Activated T-cell treated with anti-CD3 and anti-CD28 coated beads for 1 hour (primary cell): ENCODE data around the gene RALGAPA2.
"Not testable (repeated sequence)": the region's sequence is repeated elsewhere in the genome, so short reads cannot be mapped to it uniquely, and the experiment has no call there.

ENCODE experiments used
- DNase-seq: peaks from one replicate; pipeline ENCODE4 v3.0.0-alpha.2; 2020; ENCODE audit warnings: low read depth

RALGAPA2 gene

GRCh38 chr20:20571068-20571780 is 141.2 kb downstream of the RALGAPA2 start:
- DNase-seq, result no peak

DNA sequence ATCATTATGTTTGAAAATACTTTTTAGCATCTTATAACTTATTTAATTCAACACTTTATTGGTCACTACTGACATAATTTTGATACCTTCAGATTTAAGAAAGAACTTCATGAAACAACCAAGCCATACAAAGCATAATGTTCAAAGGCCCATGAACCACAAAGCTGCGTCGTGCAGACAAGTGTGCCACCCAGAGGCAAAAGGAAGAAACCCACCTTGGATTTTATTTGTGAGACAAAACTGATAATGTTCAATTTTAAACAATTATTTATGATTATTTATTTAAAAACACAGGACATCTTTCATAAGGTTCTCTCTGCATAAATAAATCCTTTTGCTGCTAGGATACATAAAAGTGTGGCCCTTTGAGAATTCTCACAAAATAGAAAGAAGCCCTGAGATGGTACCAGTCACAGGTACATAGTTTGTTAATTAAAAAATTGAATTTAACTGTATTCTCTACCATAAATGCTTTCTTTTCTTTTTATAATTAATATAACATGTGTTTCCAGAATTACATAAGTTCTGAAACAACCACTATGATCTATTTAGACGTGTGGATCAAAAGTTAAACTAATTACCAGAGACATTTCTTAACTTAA is 143.7 kb downstream of the RALGAPA2 start:
- DNase-seq, result no peak

- DNase-seq, result no peak
Measured at GRCh38 chr20:20567712-20568111, 144.7 kb downstream of the RALGAPA2 start.

- DNase-seq, result no peak
Measured at GRCh38 chr20:20566516-20566915, 145.9 kb downstream of the RALGAPA2 start.

GRCh38 chr20:20564279-20564678 is 148.2 kb downstream of the RALGAPA2 start:
- no peak for DNase-seq

- DNase-seq, result no peak
Measured at GRCh38 chr20:20562507-20562906, 149.9 kb downstream of the RALGAPA2 start.

GRCh38 chr20:20561841-20562240 is 150.6 kb downstream of the RALGAPA2 start:
- no peak for DNase-seq

GRCh38 chr20:20561172-20561571 is 151.3 kb downstream of the RALGAPA2 start:
- no peak for DNase-seq

DNA sequence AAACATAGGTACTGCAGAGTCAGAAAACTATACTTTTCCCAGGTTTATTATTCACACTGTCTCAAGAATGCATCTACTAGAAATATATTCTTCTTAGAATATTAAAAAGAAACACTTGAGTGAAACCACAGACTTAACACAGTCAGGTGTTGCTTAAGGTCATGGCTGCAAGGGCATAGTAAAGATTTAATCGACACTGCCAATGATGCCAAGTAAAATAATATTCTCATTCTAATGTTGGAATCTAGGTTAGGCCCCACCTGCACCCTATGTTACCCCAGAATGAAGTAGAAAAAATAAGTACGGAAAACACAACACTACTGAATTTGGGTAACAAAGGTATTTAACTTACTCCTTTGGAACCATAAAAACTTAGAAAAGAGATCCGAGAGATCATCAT is 155.0 kb downstream of the RALGAPA2 start:
- no peak for DNase-seq

DNA sequence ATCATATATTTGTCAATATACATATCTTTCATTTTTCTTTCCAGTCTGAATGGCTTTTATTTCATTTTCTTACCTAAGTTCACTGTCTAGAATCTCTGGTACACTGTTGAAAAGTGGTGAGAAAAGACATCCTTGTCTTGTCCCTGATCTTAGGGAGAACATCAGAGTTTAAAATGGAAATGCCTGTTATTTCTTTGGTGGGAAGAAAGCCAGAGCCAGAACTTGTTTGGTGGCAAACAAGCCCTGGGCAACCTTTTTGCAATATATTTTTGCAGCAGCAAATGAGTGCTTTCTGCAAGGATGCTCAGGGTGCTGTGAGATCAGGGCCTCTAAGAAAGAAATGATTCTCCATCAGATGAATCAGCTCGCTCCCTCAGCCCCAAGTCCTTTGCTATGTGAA is 156.6 kb downstream of the RALGAPA2 start:
- DNase-seq, result no peak

- no peak for DNase-seq
Measured at GRCh38 chr20:20554951-20555350, 157.5 kb downstream of the RALGAPA2 start.

- no peak for DNase-seq
Measured at GRCh38 chr20:20553541-20553940, 158.9 kb downstream of the RALGAPA2 start.

GRCh38 chr20:20552076-20552475 is 160.4 kb downstream of the RALGAPA2 start:
- no peak for DNase-seq

DNA sequence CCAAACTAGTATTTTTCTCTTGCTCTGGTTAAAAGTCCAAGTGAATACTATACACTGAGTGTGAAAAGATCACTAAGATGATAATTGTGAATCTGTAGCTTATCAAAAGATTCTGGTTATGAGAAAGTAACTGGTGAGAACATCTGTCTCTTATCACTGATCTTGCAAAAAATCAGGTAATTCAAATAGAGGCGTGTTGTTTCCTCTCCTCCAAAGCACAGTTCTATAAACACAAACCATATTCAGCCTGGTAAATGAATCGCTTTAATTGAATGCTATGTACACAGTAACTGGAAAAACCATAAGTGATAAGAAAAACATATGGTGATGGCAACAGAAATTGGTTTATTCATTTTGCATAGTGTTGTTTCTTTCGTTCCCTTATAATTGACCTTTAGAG is 161.0 kb downstream of the RALGAPA2 start:
- DNase-seq, result no peak

- DNase-seq, result no peak
Measured at GRCh38 chr20:20549704-20550103, 162.7 kb downstream of the RALGAPA2 start.

DNA sequence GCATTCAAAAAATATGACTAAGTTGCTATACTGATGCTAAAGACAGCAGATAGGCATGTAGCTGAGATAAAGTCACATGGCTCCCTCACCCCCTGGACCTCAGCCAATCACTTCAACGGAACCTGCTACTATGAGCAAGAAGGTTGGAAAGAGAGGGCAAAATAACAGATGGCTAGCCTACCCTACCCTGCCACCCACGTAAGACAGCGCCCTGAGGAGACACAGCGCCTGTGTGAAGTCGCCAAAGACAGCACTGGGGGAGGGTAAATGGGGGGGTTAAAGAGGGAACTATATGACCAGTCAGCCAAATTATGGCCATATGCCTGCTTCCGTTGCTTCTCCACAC is 163.2 kb downstream of the RALGAPA2 start:
- DNase-seq, result no peak

DNA sequence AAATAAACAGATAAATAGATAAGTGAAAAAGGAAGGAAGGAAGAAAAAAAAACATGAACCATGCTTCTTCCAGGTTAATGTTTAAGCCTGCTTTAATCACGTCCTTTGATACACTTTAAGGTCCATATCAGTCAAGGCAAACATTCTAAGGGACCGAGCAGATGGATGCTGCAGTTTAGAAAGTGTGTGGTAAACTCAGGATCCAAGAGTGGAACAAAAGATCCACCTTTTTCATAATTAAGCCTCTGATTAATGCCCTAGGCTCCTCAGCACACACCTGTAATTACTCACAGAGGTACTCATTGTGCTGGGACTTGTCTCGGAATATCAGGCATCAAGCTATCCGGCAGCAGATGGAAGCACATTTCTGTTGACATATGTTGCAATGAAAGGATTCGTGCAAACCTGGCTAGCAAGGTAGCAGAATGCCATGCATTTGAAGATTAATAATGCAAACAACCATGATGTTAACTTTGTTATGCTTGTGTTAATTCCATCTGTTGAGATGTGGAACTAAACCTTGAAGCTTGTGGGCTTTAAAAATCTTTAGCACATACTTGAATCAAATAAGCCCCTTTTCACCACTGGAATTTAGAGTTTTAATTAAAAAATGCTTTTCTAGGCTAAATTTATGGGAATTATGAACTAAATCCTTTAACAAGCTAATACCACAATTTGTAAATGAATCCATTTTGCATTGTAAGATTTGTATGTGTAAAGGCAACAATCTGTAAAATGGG is 163.7 kb downstream of the RALGAPA2 start:
- DNase-seq, result no peak

DNA sequence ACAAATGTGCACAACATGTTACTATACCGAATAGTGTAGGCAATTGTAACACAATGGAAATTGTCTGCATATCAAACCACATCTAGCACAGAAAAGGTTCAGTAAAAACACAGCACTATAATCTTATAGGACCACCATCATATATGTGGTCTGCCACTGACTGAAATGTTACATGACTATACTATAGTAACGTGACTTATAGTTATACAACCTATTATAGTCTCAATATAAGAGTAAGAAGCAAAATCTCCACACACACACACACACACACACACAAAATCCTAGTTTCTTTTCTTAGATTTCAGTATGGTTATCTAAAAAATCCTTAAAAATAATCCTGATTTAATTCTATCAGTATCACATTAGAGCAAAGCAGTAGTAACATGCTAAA is 164.6 kb downstream of the RALGAPA2 start:
- no peak for DNase-seq

DNA sequence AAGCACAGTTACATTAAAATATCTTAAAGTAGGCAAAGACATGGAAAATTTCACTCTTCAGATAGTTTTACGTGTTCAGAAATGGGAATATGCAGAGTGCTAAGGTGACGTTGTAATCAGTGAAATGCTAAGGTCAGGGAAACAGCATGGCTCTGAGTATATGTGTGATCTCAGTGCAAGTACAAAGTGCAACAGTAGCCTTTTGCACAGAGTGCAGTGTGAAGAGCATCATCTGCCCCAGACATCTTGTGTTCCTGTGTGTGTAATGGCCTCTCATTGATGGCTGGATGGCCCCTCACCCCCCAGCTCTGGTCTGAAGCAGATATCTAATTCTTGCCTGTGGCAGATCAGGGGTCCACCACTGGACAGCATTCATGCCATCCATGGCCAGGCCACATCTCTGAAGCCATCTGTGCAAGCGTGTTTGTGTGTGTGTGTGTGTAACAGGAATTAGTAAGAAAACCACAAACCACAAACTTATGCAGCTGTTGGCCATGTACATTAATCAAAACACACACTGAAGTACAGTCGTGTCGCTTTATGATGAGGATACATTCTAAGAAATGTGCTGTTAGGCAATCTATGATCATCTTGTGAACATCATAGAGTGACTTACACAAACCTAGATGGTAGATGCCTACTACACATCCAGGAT is 165.1 kb downstream of the RALGAPA2 start:
- no peak for DNase-seq

DNA sequence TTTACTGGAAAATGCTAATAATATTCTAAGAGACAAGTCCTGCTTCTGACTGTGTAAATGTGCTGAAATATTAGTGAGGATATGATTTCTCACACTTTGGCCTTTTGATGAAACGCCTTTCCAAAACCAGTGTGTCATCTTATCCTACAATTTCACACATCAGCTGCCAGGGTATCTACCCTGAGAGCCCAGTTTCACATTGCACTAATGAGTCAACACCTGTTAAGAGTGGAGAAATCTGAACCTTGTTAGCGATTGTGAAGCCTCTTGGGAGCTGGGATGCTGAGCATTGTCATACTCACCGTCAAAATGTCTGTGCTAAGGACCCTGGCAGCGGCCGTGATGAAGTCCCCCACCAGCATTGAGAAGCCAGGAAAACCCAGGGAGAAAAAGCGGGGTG is 166.0 kb downstream of the RALGAPA2 start:
- no peak for DNase-seq

DNA sequence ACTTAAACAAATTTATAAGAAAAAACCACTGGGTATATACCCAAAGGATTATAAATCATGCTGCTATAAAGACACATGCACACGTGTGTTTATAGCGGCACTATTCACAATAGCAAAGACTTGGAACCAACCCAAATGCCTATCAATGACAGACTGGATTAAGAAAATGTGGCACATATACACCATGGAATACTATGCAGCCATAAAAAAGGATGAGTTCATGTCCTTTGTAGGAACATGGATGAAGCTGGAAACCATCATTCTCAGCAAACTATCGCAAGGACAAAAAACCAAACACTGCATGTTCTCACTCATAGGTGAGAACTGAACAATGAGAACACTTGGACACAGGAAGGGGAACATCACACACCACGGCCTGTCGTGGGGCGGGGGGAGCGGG is 169.1 kb downstream of the RALGAPA2 start:
- DNase-seq, result not testable (repeated sequence)

DNA sequence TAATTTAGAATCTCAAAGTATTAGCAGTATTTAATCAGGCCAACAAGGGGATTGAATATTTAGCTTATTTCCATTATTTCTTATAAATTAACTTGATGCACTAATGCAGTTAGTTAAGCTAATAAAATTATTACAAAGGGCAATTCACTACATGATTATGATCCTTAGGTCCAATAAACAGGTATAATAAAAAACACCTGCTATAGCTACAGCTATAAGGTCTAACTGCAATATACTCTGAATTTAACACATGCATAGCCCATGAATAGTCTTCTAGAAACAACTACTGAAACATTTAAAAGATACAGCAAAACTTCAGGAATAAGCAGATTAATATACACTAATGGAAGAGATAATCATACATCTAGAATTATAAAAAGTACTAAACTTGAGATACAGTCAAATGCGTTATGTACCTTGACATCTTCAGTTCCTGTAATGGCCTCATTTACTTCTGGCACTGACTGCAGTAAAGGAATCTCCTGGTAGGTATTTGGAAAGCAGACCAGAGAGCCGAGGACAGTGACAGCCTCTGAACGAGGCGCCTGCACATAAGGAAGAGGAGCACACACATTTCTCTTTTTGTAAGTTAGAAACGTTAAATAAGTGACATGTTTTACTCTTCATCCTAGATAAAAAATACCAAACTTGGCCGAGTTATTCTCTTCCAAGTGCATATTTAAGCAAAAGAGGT is 176.1 kb downstream of the RALGAPA2 start:
- DNase-seq, result no peak
